Esophagus squamous epithelium (tissue), 4 donors: ENCODE results near the gene ZFP62.

Experiments used
- CTCF ChIP-seq, 6 experiments: fragments of 450-650 bp in 4 of 6; fragments of 200-600 bp in 2 of 6; sonication (generic) in 2 of 6; IDR thresholded peaks; one replicate each; pipeline ENCODE4 v1.5.1; 2016 to 2019; ENCODE audit warnings: antibody characterized with exemption in 6 of 6, mild to moderate bottlenecking in 4 of 6, moderate library complexity in 4 of 6
- POLR2A ChIP-seq, 4 donors: fragments of 450-650 bp; IDR thresholded peaks; one replicate each; pipeline ENCODE4 v1.6.1; 2017; ENCODE audit warnings: antibody characterized with exemption in 4 of 4, mild to moderate bottlenecking in 4 of 4, moderate library complexity in 3 of 4

GRCh38 chr5:180807654-180808414, 53.2 kb downstream of the ZFP62 start:
- TF ChIP-seq CTCF (IDR thresholded peaks at IDR 0.05) (no peak), POLR2A (IDR thresholded peaks at IDR 0.05) (no peak)
